ENCODE data around the gene NMNAT2.

NMNAT2 gene

DNA sequence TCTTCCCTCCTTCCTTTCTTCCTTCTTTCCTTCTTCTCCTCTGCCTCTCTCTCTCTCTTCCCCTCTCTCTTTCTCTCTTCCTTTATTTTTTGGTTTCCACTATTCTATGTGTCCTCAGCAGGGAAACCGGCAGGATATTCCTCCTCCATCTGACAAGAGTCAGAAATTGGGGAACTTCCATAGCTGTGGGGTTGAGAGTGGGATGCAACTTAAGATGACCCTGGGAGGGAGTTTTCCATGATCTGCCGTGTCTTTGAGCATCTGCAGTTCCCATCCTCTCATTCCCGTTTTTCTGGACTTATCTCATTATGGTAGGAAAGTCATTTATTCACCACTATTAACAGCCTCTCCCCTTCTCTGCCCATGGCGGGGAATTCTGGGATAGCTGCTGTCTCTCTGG is 98.6 kb downstream of the NMNAT2 start:
- DNase-seq: no peak
- intact Hi-C loops (cut with DNase I): no loop called here

DNA sequence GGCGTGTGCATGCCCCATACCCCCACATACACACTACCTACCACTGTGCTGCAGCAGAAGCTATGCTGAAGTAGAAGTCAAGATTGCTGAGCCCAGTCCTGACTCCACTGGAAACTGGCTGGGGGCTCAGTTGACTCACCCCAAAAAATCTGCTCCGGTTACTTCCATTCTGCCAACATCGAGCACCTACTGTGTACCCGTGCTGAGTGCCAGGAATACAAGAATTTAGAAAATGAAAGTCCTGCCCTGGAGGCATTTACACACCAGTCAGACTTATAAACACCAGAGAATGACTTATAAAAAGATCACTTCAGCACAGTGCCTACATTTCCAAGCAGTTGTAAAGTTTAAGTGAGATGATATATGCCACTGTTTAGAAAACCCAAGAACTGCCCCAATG is 99.1 kb downstream of the NMNAT2 start:
- intact Hi-C loops (cut with DNase I): no loop called here
- DNase-seq: no peak

DNA sequence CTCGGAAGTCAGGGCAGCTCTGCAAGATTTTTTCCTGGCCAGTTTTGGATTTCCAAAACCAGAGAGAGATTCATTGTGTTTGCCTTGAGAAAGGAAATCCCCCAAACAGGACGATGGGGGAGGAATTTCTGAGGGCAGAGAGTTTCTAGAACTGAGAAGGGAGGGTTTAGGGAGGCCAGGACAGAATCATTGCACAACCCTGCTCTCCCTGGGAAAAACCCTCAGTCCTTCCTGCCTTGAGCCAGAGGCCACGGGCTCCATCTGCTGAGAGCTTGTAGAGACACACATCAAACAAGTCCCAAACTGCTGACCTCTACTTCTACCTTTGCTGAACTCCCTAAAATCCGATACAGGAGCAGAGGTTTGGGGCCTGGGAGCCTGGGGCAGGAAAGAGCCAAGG is 99.7 kb downstream of the NMNAT2 start:
- intact Hi-C loops (cut with DNase I): no loop called here
- DNase-seq: no peak

DNA sequence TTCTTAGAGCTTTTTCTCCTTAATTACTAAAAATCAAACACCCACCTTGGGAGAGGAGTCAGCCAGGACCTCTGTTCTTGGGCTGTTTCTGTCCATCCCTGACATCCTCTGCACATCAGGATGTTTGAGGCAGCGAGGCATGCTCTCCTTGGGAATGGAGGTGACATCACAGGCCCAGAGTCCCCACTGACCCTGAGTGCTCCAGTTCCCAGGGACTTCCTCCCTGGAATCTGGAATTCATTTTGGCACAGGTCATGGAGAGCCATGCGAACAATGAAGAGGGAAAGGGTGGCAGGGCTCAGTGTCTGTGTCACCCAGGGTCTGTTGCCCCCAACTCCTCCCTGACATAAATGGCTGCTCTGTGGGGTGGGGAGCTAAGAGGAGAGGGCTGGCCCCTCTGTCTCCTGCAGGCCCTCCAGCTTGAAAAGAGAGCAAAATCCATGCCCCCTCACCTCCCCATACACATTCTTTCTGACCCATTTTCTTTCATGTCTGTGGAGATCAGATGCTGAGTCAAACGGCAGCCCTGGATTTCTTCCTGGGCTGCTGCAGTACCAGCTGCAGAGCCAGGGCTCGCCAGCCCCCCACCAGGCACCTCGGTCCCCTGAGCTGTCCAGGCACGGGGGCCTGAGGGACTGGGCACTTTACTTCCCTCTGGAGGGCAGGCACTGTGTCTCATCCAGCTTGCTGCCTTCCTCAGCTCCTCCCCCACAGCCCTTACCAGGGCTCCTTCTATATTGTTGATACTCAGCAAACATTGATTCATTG is 102.0 kb downstream of the NMNAT2 start:
- intact Hi-C loops (cut with DNase I): no loop called here

DNA sequence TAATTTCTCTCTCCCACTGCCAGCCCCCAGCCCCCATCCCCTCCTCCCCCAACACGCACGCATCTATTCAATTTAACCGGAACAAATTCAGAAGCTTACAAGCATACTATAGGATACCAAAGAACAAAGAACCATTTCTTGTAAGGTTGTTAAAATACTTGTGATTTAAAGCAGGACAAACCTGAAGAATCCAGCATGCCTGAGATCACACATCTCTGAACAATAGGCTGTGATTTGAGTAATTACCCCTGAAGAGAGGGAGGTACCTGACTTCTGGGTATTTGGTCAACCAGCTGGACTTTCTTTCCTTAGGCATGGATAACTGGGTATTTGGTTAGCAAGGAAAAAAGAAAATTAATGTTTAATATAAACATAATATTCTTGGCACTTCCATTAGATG is 105.1 kb downstream of the NMNAT2 start:
- intact Hi-C loops (cut with DNase I): no loop called here
- no peak for DNase-seq

More for the DNA sequence above, 102.0 kb downstream of the NMNAT2 start:
- no peak for DNase-seq

DNA sequence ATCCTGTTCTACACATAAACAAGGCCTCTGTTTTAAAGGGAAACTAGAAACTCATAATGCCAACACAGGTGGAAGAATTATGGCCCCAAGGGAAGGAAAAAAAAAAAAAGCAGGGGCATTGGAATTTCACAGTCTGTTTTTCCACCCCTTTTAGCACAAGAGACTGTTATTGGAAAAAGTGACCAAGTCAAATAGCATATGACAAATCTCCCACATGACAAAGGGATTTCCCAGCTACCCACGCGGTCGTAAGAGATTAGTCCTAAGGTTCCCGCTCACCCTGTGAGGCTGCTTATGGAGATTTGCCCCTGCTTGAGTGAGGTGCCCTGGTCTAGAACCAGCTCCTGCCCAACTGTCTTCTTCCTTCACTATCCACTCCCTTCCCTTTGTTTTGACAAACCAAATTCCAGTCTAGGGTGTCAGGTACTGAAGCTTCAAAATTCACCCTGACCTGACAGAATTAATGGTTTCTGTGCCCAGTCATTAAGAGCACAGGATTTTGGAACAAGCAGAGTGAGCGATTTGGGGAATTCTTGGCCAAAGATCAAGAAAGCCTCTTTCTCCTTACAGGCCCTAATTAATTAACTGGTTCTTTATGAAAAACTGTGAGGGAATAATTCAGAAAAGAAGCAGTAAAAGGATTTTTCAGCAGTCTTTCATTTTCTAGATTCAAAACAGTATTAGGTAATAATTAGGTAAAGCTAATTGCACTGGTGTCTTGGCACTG is 107.3 kb downstream of the NMNAT2 start:
- intact Hi-C loops (cut with DNase I): no loop called here
- DNase-seq: no peak

DNA sequence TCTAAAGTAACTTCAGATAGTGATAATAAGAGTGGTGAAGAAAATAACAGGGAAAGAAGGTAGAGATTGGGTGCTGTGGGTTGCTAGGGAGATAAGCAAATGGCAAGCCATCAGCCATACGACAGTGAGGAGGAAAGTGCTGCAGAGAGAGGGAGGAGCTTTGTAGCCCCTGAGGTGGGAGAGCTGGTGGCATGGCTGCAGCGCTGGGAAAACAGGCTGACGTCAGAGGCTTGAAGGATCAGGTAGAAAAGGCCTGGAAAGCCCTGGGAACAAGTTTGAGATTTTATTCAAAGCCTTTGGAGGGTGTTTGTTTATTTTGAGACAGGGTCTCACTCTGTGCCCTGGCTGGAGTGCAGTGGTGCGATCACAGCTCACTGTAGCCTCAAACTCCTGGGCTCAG is 109.5 kb downstream of the NMNAT2 start:
- no peak for DNase-seq
- intact Hi-C loops (cut with DNase I): no loop called here

DNA sequence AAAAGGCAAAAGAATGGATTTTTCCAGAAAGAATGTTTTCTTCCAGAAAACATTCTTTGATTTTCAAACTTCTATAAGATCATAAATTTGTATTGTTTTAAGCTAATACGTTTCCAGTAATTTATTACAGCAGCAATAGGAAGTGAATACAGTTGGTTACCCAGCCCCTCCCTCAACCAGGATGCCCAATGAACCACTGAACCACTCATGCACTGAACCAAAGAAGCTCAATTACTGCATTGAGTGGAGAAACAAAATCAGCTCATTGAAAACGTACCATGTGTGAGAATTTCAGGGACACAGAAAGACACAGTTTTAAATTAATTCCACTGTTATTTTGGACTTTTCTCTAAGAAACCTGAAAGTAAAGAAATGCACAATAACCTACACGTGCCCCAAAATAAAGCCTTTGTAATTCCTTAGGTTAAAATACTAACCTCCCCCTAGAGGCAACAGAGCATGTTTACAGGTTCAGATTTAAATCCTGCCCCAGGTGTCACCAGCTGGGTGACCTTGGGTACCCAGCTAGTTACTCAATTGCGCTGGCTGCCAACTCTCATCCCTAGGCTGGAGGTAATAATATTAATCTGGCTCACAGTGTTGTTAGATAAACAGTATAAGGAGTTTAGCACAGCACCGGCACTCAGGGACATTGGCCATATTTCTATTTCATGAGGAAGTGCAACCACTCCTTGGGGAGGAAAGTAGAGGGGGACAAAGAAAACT is 111.7 kb downstream of the NMNAT2 start:
- no peak for DNase-seq
- intact Hi-C loops (cut with DNase I): no loop called here

DNA sequence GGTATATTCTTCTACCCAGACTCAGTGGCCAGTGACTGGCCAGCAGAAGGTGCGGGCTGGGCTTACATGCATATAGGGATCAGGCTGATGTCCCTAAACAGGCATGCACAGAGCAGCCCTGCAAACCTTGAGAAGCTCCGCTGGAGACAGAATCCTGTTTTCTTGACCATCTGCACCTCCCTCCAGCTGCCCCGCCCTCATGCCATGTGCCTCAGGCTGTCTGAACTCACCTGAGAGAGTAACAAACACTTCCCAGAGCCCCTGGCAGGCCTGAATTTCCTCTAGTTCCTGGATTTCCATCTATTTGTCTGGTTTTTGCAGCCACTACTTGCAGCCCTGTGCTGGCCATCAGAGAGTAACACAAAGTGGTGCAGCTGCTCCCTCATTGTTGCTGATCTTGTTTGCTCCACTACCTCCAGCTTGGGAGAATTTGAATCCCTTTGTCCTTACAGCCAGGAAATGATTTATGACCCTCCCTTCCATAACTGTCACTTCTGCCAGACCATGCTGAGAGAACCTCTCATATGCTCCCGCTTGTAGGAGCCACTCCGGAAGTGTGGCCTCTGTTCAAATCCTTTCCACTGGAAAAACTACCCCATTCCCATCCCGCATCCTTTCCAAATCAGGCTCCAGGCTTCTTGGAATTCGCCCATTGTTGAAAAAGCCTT is 113.6 kb downstream of the NMNAT2 start:
- DNase-seq: no peak
- intact Hi-C loops (cut with DNase I): no loop called here

DNA sequence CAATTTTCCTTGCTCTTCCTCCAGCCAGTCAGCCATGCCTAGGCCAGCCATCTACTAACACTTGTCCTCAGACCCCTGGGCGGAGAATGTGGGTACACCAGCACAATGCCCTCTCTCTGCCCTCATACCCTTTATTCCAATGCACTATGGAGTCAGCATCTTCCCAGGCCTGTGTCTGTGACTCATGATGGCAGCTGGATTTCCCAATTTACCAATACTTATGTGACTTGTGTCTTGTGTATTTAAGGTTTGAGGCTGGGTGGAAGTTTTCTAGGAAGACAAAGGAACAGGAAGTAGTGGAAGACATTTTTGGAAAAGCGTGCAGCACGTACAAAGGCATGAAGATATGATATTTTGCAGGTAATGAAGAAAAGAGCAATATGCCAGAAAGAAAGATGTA is 114.3 kb downstream of the NMNAT2 start:
- intact Hi-C loops (cut with DNase I): no loop called here

DNA sequence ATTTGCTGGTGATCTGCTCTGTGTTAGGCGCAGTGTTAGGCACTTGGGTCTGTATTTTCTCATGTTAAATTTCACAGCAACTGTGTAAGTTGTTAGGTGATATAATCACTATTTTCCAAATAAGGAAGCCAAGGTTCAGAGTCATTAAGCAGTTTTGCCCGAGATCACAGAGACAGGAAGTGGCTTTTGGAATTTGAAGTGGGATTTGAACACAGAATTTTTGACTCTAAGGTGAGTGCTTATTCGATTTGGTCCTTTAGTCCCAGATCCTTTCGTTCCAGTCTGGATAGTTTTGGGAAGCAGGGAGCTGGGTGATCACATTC is 114.9 kb downstream of the NMNAT2 start:
- no peak for DNase-seq
- intact Hi-C loops (cut with DNase I): no loop called here

More for the DNA sequence above, 114.3 kb downstream of the NMNAT2 start:
- DNase-seq: no peak

DNA sequence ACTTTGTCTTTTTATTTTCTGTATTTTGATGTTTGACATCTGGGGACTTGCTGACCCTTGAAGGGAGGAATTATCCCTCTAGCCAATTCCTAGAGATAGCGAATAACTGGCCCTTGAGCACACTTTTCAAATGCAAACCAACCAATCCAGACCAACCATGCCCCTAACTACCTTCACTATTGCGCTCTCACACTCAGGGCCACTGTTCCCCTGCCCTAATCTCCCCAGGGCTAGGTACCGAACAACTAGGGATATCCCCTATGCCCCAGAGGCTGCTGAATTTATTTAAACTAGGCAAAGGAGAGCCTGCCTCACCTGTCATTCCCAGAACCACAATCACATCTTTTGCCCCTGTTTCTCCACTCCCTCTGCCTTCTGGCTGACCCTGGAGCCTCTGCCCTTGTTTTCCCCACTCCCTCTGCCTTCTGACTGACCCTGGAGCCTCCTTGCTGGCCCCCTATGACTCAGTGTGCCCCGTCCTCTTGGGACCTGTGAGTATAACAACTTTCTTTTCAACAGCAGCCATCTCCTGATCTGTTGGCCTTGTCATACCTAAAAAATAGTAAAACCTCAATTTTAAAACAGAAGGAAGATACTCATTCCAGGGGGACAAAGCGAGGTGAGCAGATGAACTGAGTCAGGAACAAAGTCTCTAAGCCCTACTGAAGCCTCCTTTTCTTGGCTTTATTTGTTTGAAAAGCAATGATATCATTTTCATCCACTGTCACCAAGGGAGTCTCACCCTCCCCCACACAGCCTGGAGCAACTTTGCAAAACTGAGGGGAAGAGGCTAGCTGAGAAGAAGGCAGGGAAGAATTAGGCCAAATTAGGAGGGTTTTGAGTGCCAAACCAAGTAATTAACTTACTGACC is 115.5 kb downstream of the NMNAT2 start:
- DNase-seq: no peak
- intact Hi-C loops (cut with DNase I): no loop called here

DNA sequence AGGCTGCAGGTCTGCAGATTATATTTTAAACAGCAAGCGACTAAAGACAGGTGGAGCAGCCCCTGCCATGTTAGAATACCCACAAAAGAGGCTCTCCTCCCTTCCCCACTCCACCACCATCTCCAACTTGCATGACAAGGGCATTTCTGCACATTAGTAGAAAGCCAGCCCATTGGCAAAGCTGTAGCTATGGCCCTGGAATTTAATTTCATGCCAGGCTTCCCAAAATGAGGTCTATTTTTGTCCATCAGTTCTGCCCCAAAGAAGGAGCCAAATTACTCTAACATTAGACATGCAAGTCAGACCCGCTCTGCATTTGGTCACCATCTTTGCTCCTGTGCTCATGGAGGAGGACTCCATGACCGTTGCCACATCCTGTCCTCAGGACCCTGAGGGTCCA is 116.9 kb downstream of the NMNAT2 start:
- DNase-seq: no peak

DNA sequence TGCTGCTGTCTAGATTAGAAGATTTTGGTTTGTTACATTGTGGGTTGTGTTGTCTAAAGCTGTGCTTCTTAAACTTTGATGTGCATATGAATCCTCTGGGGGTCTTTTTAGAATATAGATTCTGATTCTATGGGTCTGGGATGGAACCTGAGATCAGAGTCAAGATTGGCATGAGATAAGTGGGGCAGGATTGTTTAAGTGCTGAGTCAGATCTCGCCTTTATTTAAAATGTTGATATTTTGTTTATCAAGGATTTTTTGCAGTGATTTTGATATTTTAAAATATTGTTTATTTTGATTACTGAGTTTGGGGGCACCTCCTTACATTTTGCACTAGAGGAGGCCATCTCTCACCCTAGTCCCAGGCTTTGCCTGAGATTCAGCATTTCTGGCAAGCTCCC is 117.4 kb downstream of the NMNAT2 start:
- no peak for DNase-seq
- intact Hi-C loops (cut with DNase I): no loop called here

More for the DNA sequence above, 116.9 kb downstream of the NMNAT2 start:
- intact Hi-C loops (cut with DNase I): no loop called here

DNA sequence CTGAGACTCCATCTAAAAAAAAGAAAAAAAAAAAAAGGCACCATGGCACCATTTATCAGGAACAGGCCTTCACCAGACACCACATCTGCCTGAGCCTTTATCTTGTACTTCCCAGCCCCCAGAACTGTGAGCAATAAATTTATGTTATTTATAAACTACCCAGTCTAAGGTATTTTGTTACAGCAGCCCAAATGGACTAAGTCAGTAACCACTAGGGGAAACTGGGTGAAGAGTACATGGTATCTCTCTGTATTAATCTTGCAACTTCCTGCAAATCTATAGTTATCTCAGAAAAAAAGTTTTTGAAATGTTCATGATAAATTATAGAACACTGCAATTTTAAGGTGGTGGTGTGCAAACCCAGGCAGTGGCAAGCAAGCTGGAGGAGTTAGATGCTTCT is 117.8 kb downstream of the NMNAT2 start:
- intact Hi-C loops (cut with DNase I): no loop called here
- no peak for DNase-seq

DNA sequence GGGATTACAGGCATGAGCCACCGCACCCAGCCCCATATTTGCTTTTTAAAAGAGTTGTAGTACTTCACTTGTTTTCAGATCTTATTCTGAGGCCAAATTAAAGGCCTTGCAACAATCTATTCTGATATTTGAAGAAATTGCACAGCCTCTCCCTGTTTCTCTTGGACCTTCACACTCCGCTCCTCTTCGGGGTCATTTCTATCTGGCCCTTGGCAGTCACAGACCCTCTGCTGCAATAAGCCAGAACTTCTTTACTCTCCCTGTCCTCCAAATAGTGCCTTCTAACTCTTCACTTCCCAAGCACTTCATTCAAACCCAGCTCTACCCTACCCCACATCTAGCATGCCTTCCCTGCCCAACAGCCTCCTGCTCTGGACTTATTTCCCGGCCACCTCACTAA is 121.4 kb downstream of the NMNAT2 start:
- intact Hi-C loops (cut with DNase I): no loop called here
- DNase-seq: no peak

DNA sequence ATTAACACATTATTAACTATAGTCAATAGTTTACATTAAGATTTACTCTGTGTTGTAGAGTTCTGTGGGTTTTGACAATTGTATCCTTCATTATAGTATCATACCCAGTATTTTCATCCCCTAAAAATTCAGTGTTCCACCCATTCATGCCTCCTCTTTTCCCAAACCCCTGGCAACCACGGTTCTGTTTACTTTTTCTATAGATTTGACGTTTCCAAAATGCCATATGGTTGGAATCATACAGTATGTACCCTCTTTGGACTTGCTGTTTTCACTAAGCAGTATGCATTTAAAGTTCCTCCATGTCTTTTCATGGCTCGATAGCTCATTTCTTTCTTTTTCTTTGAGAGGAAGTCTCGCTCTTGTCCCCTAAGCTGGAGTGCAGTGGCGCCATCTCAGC is 122.7 kb downstream of the NMNAT2 start:
- intact Hi-C loops (cut with DNase I): no loop called here
- DNase-seq: no peak

DNA sequence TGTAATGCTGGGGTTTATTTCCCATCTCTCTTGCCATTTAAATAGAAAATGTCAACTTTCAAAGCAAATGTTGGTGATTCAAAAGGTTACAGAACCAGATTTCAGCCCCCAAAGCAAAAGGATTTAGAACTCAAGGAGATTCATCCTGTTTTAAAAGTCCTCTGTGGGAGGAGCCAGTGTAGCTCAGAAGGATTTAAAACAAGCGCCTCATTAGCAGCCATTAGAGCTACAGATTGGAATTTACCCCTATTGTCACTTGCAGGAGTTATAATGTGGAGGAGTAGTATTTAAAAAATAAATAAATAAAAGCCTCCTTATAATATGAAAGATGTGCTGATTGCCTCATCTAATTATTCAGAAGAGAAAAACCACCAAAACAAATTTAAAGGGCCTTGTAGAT is 124.3 kb downstream of the NMNAT2 start:
- intact Hi-C loops (cut with DNase I): no loop called here
- DNase-seq: no peak

DNA sequence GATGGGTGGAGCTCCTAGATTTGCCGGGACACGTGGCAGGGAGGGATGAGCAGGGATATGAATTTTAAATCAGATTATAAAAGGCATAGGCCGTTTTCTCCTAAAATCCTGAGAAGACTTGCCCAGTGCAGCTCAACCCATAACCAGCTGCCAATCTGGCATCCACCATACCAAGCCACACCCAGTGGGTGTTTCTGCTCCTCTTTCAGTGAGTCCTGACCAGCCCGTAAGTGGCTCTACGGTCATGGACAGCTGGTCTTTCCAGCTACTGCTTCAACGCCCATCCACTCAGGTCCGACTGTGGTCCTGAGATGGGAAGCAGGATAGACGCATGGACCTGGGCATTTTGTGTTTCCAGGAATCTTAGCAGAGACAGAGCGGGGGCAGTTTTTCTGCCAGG is 124.9 kb downstream of the NMNAT2 start:
- intact Hi-C loops (cut with DNase I): no loop called here
- DNase-seq: no peak

DNA sequence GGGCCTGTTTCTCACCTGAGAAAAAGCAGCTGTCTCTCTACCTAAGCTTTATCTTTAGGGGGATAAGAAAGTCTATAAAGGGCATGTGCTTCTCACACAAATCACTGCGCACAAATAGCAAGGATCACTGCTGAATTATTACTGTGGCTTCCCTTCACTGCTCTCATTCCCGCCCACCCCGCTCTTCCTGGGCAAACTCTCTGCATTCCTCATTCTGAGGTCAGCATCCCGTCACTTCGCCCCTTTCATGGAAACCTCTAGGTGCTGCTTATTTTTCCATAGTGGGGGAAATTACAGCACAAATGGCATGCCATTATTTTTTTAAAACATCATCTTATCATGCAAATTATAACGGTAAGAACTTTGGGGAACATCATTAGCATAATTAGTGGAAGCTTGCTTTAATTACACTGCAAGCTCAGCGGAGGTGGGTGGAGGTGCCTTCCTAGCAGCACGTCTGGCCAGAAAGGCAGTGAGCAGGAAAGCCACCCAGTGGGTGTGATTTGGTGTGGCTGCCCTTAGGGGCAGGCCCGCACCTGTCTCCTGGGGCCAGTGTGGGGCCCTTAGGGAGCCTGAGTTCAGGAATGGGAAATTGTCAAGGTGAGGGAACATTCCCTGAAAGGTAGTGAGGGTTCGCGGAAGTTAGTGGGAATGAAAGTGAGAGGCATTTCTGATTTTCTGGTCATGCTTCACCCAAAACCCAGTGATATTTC is 126.2 kb downstream of the NMNAT2 start:
- DNase-seq: no peak
- intact Hi-C loops (cut with DNase I): no loop called here

Data from posterior cingulate gyrus (tissue), 11 donors.